H1 (cell line): ENCODE results near the gene RNF44. TPM values are rescaled to one million over a fixed set of nuclear protein-coding genes. Genes with fewer than 3 reads are reported as not detected.

Experiments used
- CTCF ChIA-PET: fragments of 300-600 bp; sonication (Branson Sonifier 250); formaldehyde crosslinking; loops from one replicate; lab custom pipeline; 2021; ENCODE audit not compliant: partially characterized antibody; lab: Charles Lee
- POLR2A ChIA-PET: fragments of 300-600 bp; sonication (Branson Sonifier 250); formaldehyde crosslinking; loops from one replicate; lab custom pipeline; 2021; ENCODE audit warnings: inconsistent platforms; ENCODE audit not compliant: partially characterized antibody; lab: Charles Lee
- DNase-seq, 2 experiments: peaks; one replicate each; pipeline versions ENCODE4 v3.0.0 to v3.0.0-alpha.2; 2010 to 2022; ENCODE audit warnings: low spot score in 2 of 2, low read depth in 1 of 2, mixed read lengths in 1 of 2
- FAIRE-seq: peaks from 2 replicates; lab custom pipeline; 2011; peaks lifted over from hg19 to GRCh38; lab: Jason Lieb, UNC
- H2AFZ ChIP-seq: 2 replicates; pipeline ENCODE4 v1.8.1; 2012; ENCODE audit warnings: low read length, inconsistent platforms
- H2AK5ac ChIP-seq: 2 replicates; pipeline ENCODE4 v1.6.1; 2013; ENCODE audit warnings: low read depth, low read length
- H2BK120ac ChIP-seq: replicated peaks from 2 replicates; pipeline ENCODE3; 2013; ENCODE audit warnings: low read depth, low read length, inconsistent platforms
- H2BK12ac ChIP-seq: 2 replicates; pipeline ENCODE4 v1.6.1; 2013; ENCODE audit warnings: low read depth, low read length
- H2BK15ac ChIP-seq: 2 replicates; pipeline ENCODE4 v1.6.1; 2013; ENCODE audit warnings: low read length
- H2BK20ac ChIP-seq: 2 replicates; pipeline ENCODE4 v1.6.1; 2013; ENCODE audit warnings: low read length
- H2BK5ac ChIP-seq: 2 replicates; pipeline ENCODE4 v1.6.1; 2013; ENCODE audit warnings: low read depth, low read length
- H3K14ac ChIP-seq: 2 replicates; pipeline ENCODE4 v1.6.1; 2013; ENCODE audit warnings: inconsistent platforms; ENCODE audit not compliant: insufficient read length
- H3K18ac ChIP-seq: 2 replicates; pipeline ENCODE4 v1.6.1; 2013; ENCODE audit warnings: low read length; ENCODE audit errors: extremely low read depth
- H3K23ac ChIP-seq: 2 replicates; pipeline ENCODE4 v1.6.1; 2013; ENCODE audit warnings: inconsistent platforms; ENCODE audit not compliant: insufficient read length
- H3K23me2 ChIP-seq: 2 replicates; pipeline ENCODE4 v1.6.1; 2013; ENCODE audit warnings: low read depth, low read length
- H3K27ac ChIP-seq: 2 replicates; pipeline ENCODE4 v1.6.1; 2011; ENCODE audit warnings: low read depth, low read length, inconsistent platforms
- H3K27me3 ChIP-seq, 4 experiments: replicated peaks in 1 of 4; 1 replicate in 1 of 4; 2 replicates in 3 of 4; pipeline versions ENCODE4 v1.6.1 to v1.8.1; 2011 to 2013; ENCODE audit warnings: low read length in 3 of 4, mild to moderate bottlenecking in 3 of 4, inconsistent platforms in 2 of 4, mixed read lengths in 2 of 4, moderate library complexity in 1 of 4; ENCODE audit not compliant: control insufficient read depth in 3 of 4, insufficient read depth in 3 of 4; ENCODE audit errors: extremely low read depth in 1 of 4
- H3K36me3 ChIP-seq, 4 experiments: 2 replicates each; pipeline versions ENCODE4 v1.6.1 to v1.8.1; 2011 to 2013; ENCODE audit warnings: mild to moderate bottlenecking in 4 of 4, low read length in 3 of 4, moderate library complexity in 2 of 4, control low read depth in 1 of 4, inconsistent platforms in 1 of 4; ENCODE audit not compliant: insufficient read depth in 4 of 4, control insufficient read depth in 2 of 4
- H3K4ac ChIP-seq: replicated peaks from 2 replicates; pipeline ENCODE3; 2013; ENCODE audit warnings: low read length, low read depth, mixed read lengths, inconsistent platforms; ENCODE audit not compliant: insufficient read length
- H3K4me1 ChIP-seq, 4 experiments: replicated peaks in 1 of 4; 1 replicate in 1 of 4; 2 replicates in 3 of 4; pipeline versions ENCODE4 v1.6.1 to v1.8.1; 2011 to 2013; ENCODE audit warnings: low read length in 3 of 4, inconsistent platforms in 2 of 4, mixed read lengths in 1 of 4; ENCODE audit not compliant: insufficient read depth in 4 of 4, control insufficient read depth in 3 of 4
- H3K4me2 ChIP-seq, 2 experiments: 2 replicates each; pipeline versions ENCODE4 v1.6.1 to v1.8.1; 2011 to 2013; ENCODE audit warnings: low read depth in 2 of 2, low read length in 2 of 2, control low read depth in 1 of 2, inconsistent platforms in 1 of 2, mild to moderate bottlenecking in 1 of 2; ENCODE audit not compliant: insufficient read depth in 1 of 2
- H3K4me3 ChIP-seq, 4 experiments: fragments of 200-600, 300-600 bp in 1 of 4; sonication (generic), shearing (Covaris generic), sonication (Bioruptor Twin) in 1 of 4; 2 replicates each; pipeline versions ENCODE4 v1.5.1 to v1.8.1; 2011 to 2016; ENCODE audit warnings: low read length in 4 of 4, low read depth in 3 of 4, control low read depth in 2 of 4, inconsistent platforms in 2 of 4, mild to moderate bottlenecking in 2 of 4, mixed read lengths in 1 of 4, moderate library complexity in 1 of 4; ENCODE audit not compliant: insufficient read depth in 2 of 4; ENCODE audit errors: extremely low read depth in 1 of 4
- H3K56ac ChIP-seq: replicated peaks from 2 replicates; pipeline ENCODE3; 2013; ENCODE audit warnings: low read depth, mild to moderate bottlenecking, mixed read lengths, low read length, inconsistent platforms; ENCODE audit not compliant: insufficient read length
- H3K79me1 ChIP-seq: 2 replicates; pipeline ENCODE4 v1.6.1; 2013; ENCODE audit warnings: low read depth, low read length, control low read depth
- H3K79me2 ChIP-seq, 2 experiments: 2 replicates each; pipeline versions ENCODE4 v1.6.1 to v1.8.1; 2012 to 2013; ENCODE audit warnings: low read length in 2 of 2, mild to moderate bottlenecking in 2 of 2, inconsistent platforms in 1 of 2; ENCODE audit not compliant: insufficient read depth in 2 of 2, control insufficient read depth in 1 of 2
- H3K9ac ChIP-seq, 4 experiments: replicated peaks in 1 of 4; 1 replicate in 1 of 4; 2 replicates in 3 of 4; pipeline versions ENCODE4 v1.6.1 to v1.8.1; 2011 to 2013; ENCODE audit warnings: low read depth in 3 of 4, low read length in 3 of 4, control low read depth in 2 of 4, mild to moderate bottlenecking in 2 of 4, moderate library complexity in 2 of 4, inconsistent platforms in 1 of 4; ENCODE audit errors: extremely low read depth in 1 of 4
- H3K9me3 ChIP-seq, 2 experiments: 2 replicates each; pipeline versions ENCODE4 v1.6.1 to v1.8.1; 2012 to 2013; ENCODE audit warnings: mild to moderate bottlenecking in 2 of 2, moderate library complexity in 2 of 2, control low read depth in 1 of 2, inconsistent platforms in 1 of 2, low read depth in 1 of 2, low read length in 1 of 2, mixed read lengths in 1 of 2; ENCODE audit not compliant: insufficient read depth in 2 of 2
- H4K20me1 ChIP-seq, 2 experiments: replicated peaks in 1 of 2; 2 replicates each; pipeline versions ENCODE3 to v1.8.1; 2011 to 2013; ENCODE audit warnings: inconsistent platforms in 2 of 2, low read length in 2 of 2, mild to moderate bottlenecking in 1 of 2; ENCODE audit not compliant: insufficient read depth in 2 of 2, control insufficient read depth in 1 of 2
- H4K5ac ChIP-seq: 2 replicates; pipeline ENCODE4 v1.6.1; 2013; ENCODE audit warnings: low read length, low read depth, mixed read lengths, inconsistent platforms; ENCODE audit not compliant: insufficient read length
- H4K8ac ChIP-seq: 2 replicates; pipeline ENCODE4 v1.8.0; 2013; ENCODE audit warnings: mild to moderate bottlenecking, moderate library complexity, low read length, inconsistent platforms; ENCODE audit not compliant: insufficient read depth; ENCODE audit errors: extremely low read depth
- H4K91ac ChIP-seq: replicated peaks from 2 replicates; pipeline ENCODE3; 2013; ENCODE audit warnings: low read length, mixed read lengths, inconsistent platforms; ENCODE audit not compliant: insufficient read length
- ATF2 ChIP-seq: IDR thresholded peaks from 2 replicates; pipeline ENCODE4 v1.6.1; 2012; ENCODE audit warnings: low read length, inconsistent platforms
- BACH1 ChIP-seq: IDR thresholded peaks from 2 replicates; pipeline ENCODE4 v1.6.1; 2012; ENCODE audit warnings: low read length, improper control_type of control experiment
- HDAC6 ChIP-seq: IDR thresholded peaks from one replicate; pipeline ENCODE4 v1.7.1; 2012; ENCODE audit warnings: low read depth, mild to moderate bottlenecking, inconsistent platforms, low read length, moderate library complexity
- ZNF274 ChIP-seq: IDR thresholded peaks from 2 replicates; pipeline ENCODE4 v1.7.0; 2012; ENCODE audit warnings: low read length, borderline replicate concordance; ENCODE audit errors: extremely low read depth
- WGBS, 2 experiments: shearing (Covaris generic) in 1 of 2; methylation state at CpG; one replicate each; pipeline versions ENCODE4 v1.1.6 to v1.1.7; 2013 to 2015; ENCODE audit warnings: low lambda C conversion rate in 2 of 2, mixed read lengths in 2 of 2, inconsistent platforms in 1 of 2, low coverage in 1 of 2, missing lambda C conversion rate in 1 of 2; ENCODE audit not compliant: insufficient replicate concordance in 2 of 2, insufficient coverage in 1 of 2, insufficient read length in 1 of 2; ENCODE audit errors: extremely low coverage in 1 of 2, missing lambda C conversion rate in 1 of 2; 5-methylcytosine and 5-hydroxymethylcytosine counted together
- polyA plus RNA-seq, 7 experiments: library from polyadenylated mRNA; depleted of rRNA in 3 of 7; stranded (reverse) in 5 of 7; unstranded in 2 of 7; fragments of >200 nt in 5 of 7; fragments of 200-250 nt in 2 of 7; gene quantifications; 1 replicate in 5 of 7; 2 replicates in 1 of 7; 4 replicates in 1 of 7; pipeline versions ENCODE4 v1.2.1 to v1.2.3, GENCODE V29; 2011 to 2013; ENCODE audit warnings: missing spikeins in 2 of 7, mixed read lengths in 2 of 7
- total RNA-seq: library from RNA; stranded (reverse); fragmentation: NEBNext Ultra II Directional; extraction: Animal tissue kit (Norgen Biotek cat#: 25700); gene quantifications from 2 replicates; pipeline ENCODE4 v1.2.1, GENCODE V29; 2021

RNF44 gene
- total and polyA plus RNA-seq, 2 of the 8 experiments (the other 6 are each of a cell fraction or from before 2014, with no cell fraction given) = 54.7 to 164 TPM

GRCh38 chr5:176517053-176517661, 20.0 kb downstream of the RNF44 start:
- Histone ChIP-seq H3K79me2 (no peaks in the 10 kb centered on the region), H3K79me1 (no peaks in the 10 kb centered on the region), H4K20me1 (peaks cover 0 to 1% of the 10 kb centered on the region in 2 experiments), H3K18ac (no peak overlapping the region), H3K56ac (no peak overlapping the region), H3K23me2 (0 out of 2 replicates have a peak, but pooled peaks cover 3% of the 10 kb centered on the region), H4K5ac (no peak overlapping the region), H2BK20ac (no peak overlapping the region), H2AFZ (no peak overlapping the region), H4K91ac (no peak overlapping the region), H3K36me3 (no peaks in the 10 kb centered on the region), H3K27me3 (no peaks in the 10 kb centered on the region; a peak in 2 of 7 replicates), H3K14ac (no peak overlapping the region), H4K8ac (no peak overlapping the region), H2BK12ac (no peak overlapping the region), H2BK15ac (no peak overlapping the region), H3K9me3 (no peaks in the 10 kb centered on the region), H2BK120ac (no peak overlapping the region), H3K27ac (no peak overlapping the region), H3K4me1 (no peaks in the 10 kb centered on the region; a peak in 1 of 7 replicates), H3K4ac (no peak overlapping the region), H2AK5ac (no peak overlapping the region), H3K9ac (no peak overlapping the region; a peak in 1 of 7 replicates), H2BK5ac (no peak overlapping the region), H3K4me3 (no peak overlapping the region), H3K4me2 (no peak overlapping the region), H3K23ac (no peak overlapping the region)
- FAIRE-seq (no peak), DNase-seq (no peak)
- POLR2A ChIA-PET = interaction anchor here (0.6 to 26.0 kb wide), 4 partner anchors 9 to 34 kb away, joined by 3 to 458 read pairs (median 4); partner anchors contain the start of gene RNF44
- CTCF ChIA-PET = interaction anchor here (0.7 kb wide), 1 partner anchor 18 kb away, joined by 3 read pairs; no protein-coding TSS in a partner anchor
- TF ChIP-seq ATF2 (no peak), ZNF274 (no peak), HDAC6 (no peak), BACH1 (no peak)
- 92% methylated on average over 7 of the region's 7 CpGs; no CpG with 5 or more reads in 1 of the 2 experiments for WGBS, 2 experiments
